ENCODE data around the gene HLTF.
A peak's percentile ranks its signal among the peaks of the same experiment; 100 is the strongest.

Gene HLTF

GRCh38 chr3:149081772-149082171, 4.6 kb downstream of the HLTF start:
- DNase-seq: no peak

DNA sequence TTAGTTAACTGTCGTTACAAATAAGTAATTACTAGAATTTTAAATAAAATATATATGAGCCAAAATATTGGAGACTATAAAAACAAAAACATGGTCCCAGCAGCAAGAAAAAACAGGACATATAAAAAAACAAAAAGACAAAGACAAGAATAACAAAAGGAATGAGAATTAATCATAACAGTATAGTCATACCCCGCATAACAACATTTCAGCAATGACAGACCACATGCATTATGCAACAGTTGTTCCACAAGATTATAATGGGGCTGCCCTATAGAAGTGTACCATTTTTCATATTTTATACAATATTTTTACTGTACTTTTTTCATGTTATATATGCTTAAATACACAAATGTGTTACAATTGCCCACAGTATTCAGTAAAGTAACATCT, 5.6 kb downstream of the HLTF start:
- no peak for DNase-seq

GRCh38 chr3:149080011-149080698, 6.2 kb downstream of the HLTF start:
- no peak for DNase-seq

DNA sequence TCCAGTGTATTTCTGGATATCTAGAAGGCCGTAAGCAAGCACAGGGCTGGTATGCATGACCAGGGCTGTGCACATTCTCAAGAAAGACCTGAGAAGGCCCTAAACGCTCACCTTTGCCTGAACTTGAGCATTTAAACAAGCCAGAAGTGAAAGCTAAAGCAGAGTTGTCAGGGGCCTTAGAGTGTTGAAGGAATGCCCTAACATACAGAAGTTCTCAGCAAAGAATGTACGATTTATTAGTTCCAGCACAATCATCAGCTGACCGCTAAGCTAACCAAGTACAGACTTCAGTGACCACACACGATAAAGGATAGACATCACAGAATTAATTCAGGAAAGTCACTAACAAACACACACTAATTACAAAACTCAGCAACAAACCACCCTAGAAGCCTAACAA, 8.7 kb downstream of the HLTF start:
- DNase-seq: no peak

GRCh38 chr3:149067883-149068282, 18.4 kb downstream of the HLTF start:
- DNase-seq: no peak

- DNase-seq: no peak
Observed at GRCh38 chr3:149061776-149062175, 24.6 kb downstream of the HLTF start.

- no peak for DNase-seq
Observed at GRCh38 chr3:149058602-149059001, 27.7 kb downstream of the HLTF start.

- no peak for DNase-seq
Observed at GRCh38 chr3:149058198-149058597, 28.1 kb downstream of the HLTF start.

- no peak for DNase-seq
Observed at GRCh38 chr3:149055575-149055974, 30.8 kb downstream of the HLTF start.

- DNase-seq: no peak
Observed at GRCh38 chr3:149044339-149045083, 41.8 kb downstream of the HLTF start.

GRCh38 chr3:149042789-149043386, 43.4 kb downstream of the HLTF start:
- no peak for DNase-seq

GRCh38 chr3:149038322-149038721, 48.0 kb downstream of the HLTF start:
- no peak for DNase-seq

GRCh38 chr3:149037684-149038083, 48.6 kb downstream of the HLTF start:
- no peak for DNase-seq

DNA sequence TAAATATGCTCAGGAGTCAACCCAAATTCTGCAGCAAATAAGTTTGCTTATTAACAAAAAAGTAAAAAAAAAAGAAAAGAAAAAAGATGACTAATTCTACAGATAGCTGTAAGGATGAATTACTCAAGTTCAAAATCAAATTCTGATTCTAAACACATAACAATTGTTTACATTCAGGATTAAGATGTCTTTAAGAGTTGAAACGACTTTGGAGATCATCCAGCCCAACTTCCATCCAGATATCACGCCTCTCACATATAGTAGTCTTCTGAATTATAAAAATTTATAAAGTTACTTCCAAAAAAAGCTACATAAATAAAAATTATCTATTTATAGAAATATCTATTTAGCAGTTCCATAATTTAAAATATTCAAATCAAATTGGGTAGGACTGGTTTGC, 55.2 kb downstream of the HLTF start:
- no peak for DNase-seq

GRCh38 chr3:149026718-149027117, 59.6 kb downstream of the HLTF start:
- no peak for DNase-seq

DNA sequence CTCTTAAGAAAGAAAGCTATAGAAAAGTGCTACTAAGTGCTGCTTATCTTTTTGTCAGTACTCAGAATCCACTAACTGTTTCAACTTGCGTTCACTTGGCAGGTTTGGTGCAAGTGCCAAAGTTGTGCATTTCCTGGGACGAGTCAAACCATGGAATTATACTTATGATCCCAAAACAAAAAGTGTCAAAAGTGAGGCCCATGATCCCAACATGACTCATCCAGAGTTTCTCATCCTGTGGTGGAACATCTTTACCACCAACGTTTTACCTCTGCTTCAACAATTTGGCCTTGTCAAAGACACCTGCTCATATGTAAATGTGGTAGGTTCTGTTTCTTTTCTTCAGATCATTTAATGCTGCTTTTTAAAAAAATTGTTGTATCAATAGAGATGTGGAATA, 62.4 kb downstream of the HLTF start:
- no peak for DNase-seq

- no peak for DNase-seq
Observed at GRCh38 chr3:149021830-149022229, 64.5 kb downstream of the HLTF start.

DNA sequence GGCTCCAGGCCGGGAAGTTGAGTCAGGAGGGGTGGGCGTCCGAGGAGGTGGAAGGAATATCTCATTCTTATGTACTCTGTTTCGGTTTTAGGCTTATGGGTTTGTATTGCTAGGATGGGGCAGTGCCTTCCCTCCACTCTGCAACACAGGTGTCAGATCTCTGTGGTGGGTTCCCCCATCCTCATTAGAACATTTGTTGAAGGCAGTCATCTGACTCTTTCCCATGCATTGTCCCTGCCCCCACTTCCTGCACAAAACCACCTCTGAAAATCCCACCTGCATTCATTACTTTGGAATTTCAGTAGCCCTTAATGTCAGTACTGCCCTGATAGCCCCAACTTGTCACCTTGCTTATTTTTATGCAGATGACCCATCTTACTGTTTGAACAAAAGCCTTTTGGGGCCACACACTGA, 65.5 kb downstream of the HLTF start:
- no peak for DNase-seq

DNA sequence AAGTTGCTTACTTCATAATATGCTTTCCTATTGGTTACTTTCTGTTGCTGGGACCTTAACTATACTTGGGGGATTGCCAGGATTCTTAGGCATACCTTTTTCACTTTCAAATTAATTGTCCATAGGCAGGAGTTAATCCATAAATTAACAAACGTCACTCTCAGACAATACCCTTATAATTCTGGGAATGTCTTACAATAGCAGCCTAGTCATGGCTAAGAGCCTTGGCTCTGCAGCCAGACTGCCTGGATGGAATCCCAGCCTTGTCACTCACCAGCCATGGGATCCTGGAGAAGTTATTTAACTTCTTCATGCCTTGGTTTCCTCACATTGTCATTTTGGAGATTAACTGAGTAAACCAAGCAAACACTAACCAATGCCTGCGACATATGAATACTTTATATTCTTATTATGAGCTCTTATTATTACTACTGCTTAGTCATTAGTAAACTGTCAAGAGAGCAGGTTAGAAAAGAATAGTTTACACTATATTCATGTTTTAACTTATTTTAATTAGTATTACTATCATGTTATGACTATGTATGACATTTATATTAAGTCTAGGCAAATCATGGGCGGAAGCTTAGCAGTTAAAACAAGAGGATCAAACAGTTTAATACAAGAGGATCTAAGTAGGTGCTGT, 66.0 kb downstream of the HLTF start:
- peak; percentile 24 for DNase-seq

- no peak for DNase-seq
Observed at GRCh38 chr3:149019580-149019979, 66.8 kb downstream of the HLTF start.

GRCh38 chr3:149018247-149018646, 68.1 kb downstream of the HLTF start:
- no peak for DNase-seq

DNA sequence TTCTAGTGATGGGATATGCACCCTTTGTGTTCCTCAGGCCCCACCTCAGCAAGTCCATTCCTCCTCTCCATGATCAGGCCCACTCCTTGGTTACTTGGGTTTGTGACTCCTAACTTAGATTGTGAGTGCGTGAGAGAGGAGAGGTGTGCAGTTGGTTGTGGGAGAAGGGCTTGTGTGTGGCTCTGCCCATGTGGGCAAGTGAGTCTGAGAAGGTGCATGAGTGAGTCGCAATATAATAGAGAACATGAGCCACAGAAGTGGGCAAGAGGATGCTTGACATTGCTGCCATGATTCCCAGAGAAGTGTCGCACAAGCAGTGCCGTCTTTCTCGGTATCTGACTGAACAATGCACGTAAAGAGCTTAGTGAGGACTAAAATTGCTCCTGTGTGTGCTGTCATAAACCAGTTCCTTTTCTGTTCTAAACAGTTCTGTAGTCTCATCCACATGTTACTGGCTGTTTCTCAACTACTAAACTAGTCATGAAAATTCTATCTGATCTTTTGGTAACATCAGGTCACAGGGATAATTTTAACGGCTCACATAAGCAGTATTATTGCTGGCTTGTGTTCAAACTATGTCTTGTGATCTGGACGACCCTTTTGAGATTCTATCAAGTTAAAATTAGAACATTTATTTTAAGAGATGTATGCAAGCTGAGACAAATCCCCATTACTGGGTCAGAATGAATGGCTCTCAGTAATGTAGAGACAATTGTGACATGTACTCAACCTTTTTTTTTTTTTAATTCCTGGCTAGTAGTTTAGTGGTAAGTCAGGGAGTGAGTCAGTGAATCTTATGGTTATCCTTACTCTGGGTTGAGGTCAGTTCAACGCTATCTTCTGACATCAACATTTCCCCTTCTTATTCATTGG, 69.4 kb downstream of the HLTF start:
- no peak for DNase-seq

DNA sequence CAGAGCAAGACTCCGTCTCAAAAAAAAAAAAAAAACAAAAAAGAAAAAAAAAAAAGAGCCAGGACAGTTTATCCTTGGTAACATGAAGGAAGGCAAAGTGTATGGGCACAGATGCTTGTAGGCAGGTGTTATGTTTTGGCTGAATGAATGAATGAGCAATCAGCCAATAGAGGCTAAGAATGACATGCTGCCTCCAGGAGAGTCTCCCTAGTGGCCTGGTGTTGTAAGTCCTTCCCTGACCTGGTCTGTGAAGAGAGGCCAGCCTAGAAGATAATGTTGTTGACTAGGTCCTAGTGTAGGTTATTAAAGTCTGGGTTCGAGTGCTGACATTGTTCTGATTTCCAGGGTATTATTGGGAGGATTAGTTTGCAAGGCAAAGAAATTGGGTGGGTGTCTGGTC, 70.1 kb downstream of the HLTF start:
- no peak for DNase-seq

All from midbrain (tissue), 1 donor.